Naive thymus-derived CD4-positive, alpha-beta T cell (primary cell): ENCODE measurements around the gene CHPT1. TPM values are rescaled to one million over a fixed set of nuclear protein-coding genes. Genes with fewer than 3 reads are reported as not detected.

Experiments used
- ATAC-seq: fragments of 150-1000 bp; cut with Tn5 transposase; 2 replicates; pipeline ENCODE4 v1.10.0; 2021; ENCODE audit warnings: mild to moderate bottlenecking, moderate library complexity
- CTCF ChIA-PET: fragments of 350-600 bp; sonication (Branson Sonifier 250); formaldehyde crosslinking; loops from one replicate; lab custom pipeline; 2021; ENCODE audit warnings: antibody characterized with exemption; lab: Charles Lee
- POLR2A ChIA-PET: fragments of 350-600 bp; sonication (Branson Sonifier 250); formaldehyde crosslinking; loops from one replicate; lab custom pipeline; 2021; ENCODE audit warnings: antibody characterized with exemption, inconsistent platforms; lab: Charles Lee
- DNase-seq, 9 donors: peaks; one replicate each; pipeline versions ENCODE4 v3.0.0 to v3.0.0-alpha.2; 2020 to 2022; ENCODE audit warnings: mixed read lengths in 1 of 9
- H3K27ac ChIP-seq: one replicate; pipeline ENCODE4 v1.7.0; 2013; ENCODE audit warnings: mild to moderate bottlenecking, low read depth, low read length, moderate library complexity
- H3K27me3 ChIP-seq, 2 donors: one replicate each; pipeline ENCODE4 v1.7.0; 2013; ENCODE audit warnings: low read length in 2 of 2, mild to moderate bottlenecking in 2 of 2, moderate library complexity in 2 of 2; ENCODE audit not compliant: control insufficient read depth in 2 of 2, insufficient read depth in 2 of 2
- H3K36me3 ChIP-seq, 3 experiments: 1 replicate in 2 of 3; 2 replicates in 1 of 3; pipeline ENCODE4 v1.7.0; 2013; ENCODE audit warnings: low read length in 3 of 3, mild to moderate bottlenecking in 3 of 3, moderate library complexity in 1 of 3; ENCODE audit not compliant: insufficient read depth in 3 of 3, control insufficient read depth in 2 of 3
- H3K4me1 ChIP-seq, 2 donors: one replicate each; pipeline ENCODE4 v1.7.0; 2013; ENCODE audit warnings: low read length in 2 of 2, mild to moderate bottlenecking in 2 of 2, moderate library complexity in 1 of 2; ENCODE audit not compliant: control insufficient read depth in 2 of 2, insufficient read depth in 2 of 2
- H3K4me3 ChIP-seq: 2 replicates; pipeline ENCODE4 v1.7.0; 2013; ENCODE audit warnings: mild to moderate bottlenecking, low read length
- H3K9me3 ChIP-seq, 3 experiments: 1 replicate in 2 of 3; 2 replicates in 1 of 3; pipeline ENCODE4 v1.7.0; 2013; ENCODE audit warnings: low read length in 3 of 3; ENCODE audit not compliant: control insufficient read depth in 2 of 3
- H3K27ac Mint-ChIP-seq, 9 donors: one replicate each; pipeline ENCODE4 v1.8.0; 2020 to 2022; ENCODE audit warnings: mixed read lengths in 9 of 9, mild to moderate bottlenecking in 8 of 9, moderate library complexity in 5 of 9, inconsistent platforms in 2 of 9
- H3K27me3 Mint-ChIP-seq, 5 donors: one replicate each; pipeline ENCODE4 v1.8.0; 2021 to 2022; ENCODE audit warnings: mixed read lengths in 5 of 5, mild to moderate bottlenecking in 1 of 5
- H3K36me3 Mint-ChIP-seq, 5 donors: one replicate each; pipeline ENCODE4 v1.8.0; 2020 to 2022; ENCODE audit warnings: mixed read lengths in 5 of 5, mild to moderate bottlenecking in 3 of 5, inconsistent platforms in 1 of 5
- H3K4me1 Mint-ChIP-seq, 7 donors: one replicate each; pipeline ENCODE4 v1.8.0; 2020 to 2022; ENCODE audit warnings: mixed read lengths in 7 of 7, mild to moderate bottlenecking in 3 of 7, inconsistent platforms in 1 of 7
- H3K4me3 Mint-ChIP-seq, 10 donors: one replicate each; pipeline ENCODE4 v1.8.0; 2020 to 2022; ENCODE audit warnings: mild to moderate bottlenecking in 10 of 10, mixed read lengths in 10 of 10, moderate library complexity in 6 of 10, inconsistent platforms in 2 of 10
- H3K9me3 Mint-ChIP-seq, 11 donors: one replicate each; pipeline ENCODE4 v1.8.0; 2020 to 2022; ENCODE audit warnings: mixed read lengths in 11 of 11, mild to moderate bottlenecking in 4 of 11, inconsistent platforms in 1 of 11, moderate library complexity in 1 of 11
- intact Hi-C, 2 donors: fragments of 100-400 bp; cut with micrococcal nuclease; formaldehyde crosslinking; loops; one replicate each; pipeline ENCODE4 v1.15.1; 2023
- polyA plus RNA-seq, 2 donors: library from polyadenylated mRNA; unstranded; fragments of 300-500 nt; fragmentation: Illumina TruSeq; gene quantifications; one replicate each; pipeline ENCODE4 v1.2.3, GENCODE V29; 2021
- total RNA-seq, 6 experiments: library from RNA in 5 of 6; stranded (reverse) in 5 of 6; gene quantifications; 1 replicate in 5 of 6; 2 replicates in 1 of 6; pipeline ENCODE4 v1.2.3 and lab custom pipeline; 2021 to 2026

The CHPT1 gene
- total RNA-seq (10 to 100 TPM in 3 of 5 experiments, 1 to 10 TPM in 2; 6.5 to 22.6 (median 14.5) TPM), polyA plus RNA-seq (10 to 100 TPM in 1 of 2 donors, 1 to 10 TPM in 1; 9.4 to 22.9 TPM), total RNA-seq (lab: John Stamatoyannopoulos, UW) (13.2 reads per million, percentile 41 among the genes with 10 or more reads in this experiment)

GRCh38 chr12:101697197-101697929, at the start of gene CHPT1:
CHPT1 (plus strand) TSS chr12:101697640; CDS start chr12:101697862, 222 bp downstream.
- CTCF ChIA-PET = no interaction called here
- Histone ChIP-seq H3K9me3 (no peaks in the 10 kb centered on the region), H3K36me3 (peaks cover 0 to 6% (median 0%) of the 10 kb centered on the region in 3 experiments), H3K27me3 (no peaks in the 10 kb centered on the region), H3K27ac (peak within 1 kb of the TSS; percentile 70), H3K4me1 (peaks cover 4 to 14% of the 10 kb centered on the region in 2 donors), H3K4me3 (peak within 1 kb of the TSS; percentile 88)
- Mint-ChIP-seq H3K27ac (peak within 1 kb of the TSS; percentile 66 to 93 (median 90)), H3K9me3 (no peaks in the 10 kb centered on the region), H3K36me3 (no peaks in the 10 kb centered on the region), H3K4me1 (peaks cover 17 to 61% (median 53%) of the 10 kb centered on the region in 7 donors), H3K4me3 (peak within 1 kb of the TSS; percentile 92 to 95 (median 94)), H3K27me3 (peaks cover 0 to 23% (median 0%) of the 10 kb centered on the region in 5 donors)
- POLR2A ChIA-PET = interaction anchor here (0.9 kb wide), 1 partner anchor 133 kb away, joined by 3 read pairs; no protein-coding TSS in a partner anchor
- intact Hi-C loops = loop anchor here (1.0 to 5.0 kb wide), 9 partner anchors 27 to 1555 kb away; partner anchors contain the start of genes ARL1 (in 2 of the 2), BLTP3B (in 1 of the 2) and UTP20 (in 1 of the 2)
- peak; percentile 40 to 75 (median 58) for DNase-seq
- ATAC-seq = peak; percentile 82

GRCh38 chr12:101647711-101648110, 49.7 kb upstream of the CHPT1 start:
- DNase-seq (no peak), ATAC-seq (no peak)
- intact Hi-C loops = no loop called here
- H3K27ac Mint-ChIP-seq = no peak overlapping the region
- no peak overlapping the region for H3K27ac ChIP-seq
- H3K27me3 ChIP-seq = peaks cover 0 to 1% of the 10 kb centered on the region in 2 donors
- POLR2A ChIA-PET = no interaction called here
- CTCF ChIA-PET = no interaction called here
- H3K36me3 ChIP-seq = no peaks in the 10 kb centered on the region
- H3K4me3 Mint-ChIP-seq = no peak overlapping the region
- H3K4me3 ChIP-seq = no peak overlapping the region
- no peaks in the 10 kb centered on the region for H3K36me3 Mint-ChIP-seq
- no peaks in the 10 kb centered on the region for H3K9me3 Mint-ChIP-seq
- peaks cover 0 to 3% (median 0%) of the 10 kb centered on the region in 7 donors for H3K4me1 Mint-ChIP-seq
- no peaks in the 10 kb centered on the region for H3K4me1 ChIP-seq
- H3K9me3 ChIP-seq = no peaks in the 10 kb centered on the region
- H3K27me3 Mint-ChIP-seq = peaks cover 15 to 28% (median 21%) of the 10 kb centered on the region in 5 donors

GRCh38 chr12:101648195-101648594, 49.2 kb upstream of the CHPT1 start:
- H3K4me1 Mint-ChIP-seq = peaks cover 0 to 3% (median 0%) of the 10 kb centered on the region in 7 donors
- DNase-seq (no peak), ATAC-seq (no peak)
- no peak overlapping the region for H3K4me3 Mint-ChIP-seq
- peaks cover 10 to 32% (median 19%) of the 10 kb centered on the region in 5 donors for H3K27me3 Mint-ChIP-seq
- intact Hi-C loops = no loop called here
- H3K36me3 Mint-ChIP-seq = no peaks in the 10 kb centered on the region
- POLR2A ChIA-PET = no interaction called here
- no peak overlapping the region for H3K27ac ChIP-seq
- no peaks in the 10 kb centered on the region for H3K4me1 ChIP-seq
- H3K9me3 ChIP-seq = no peaks in the 10 kb centered on the region
- no peaks in the 10 kb centered on the region for H3K27me3 ChIP-seq
- H3K4me3 ChIP-seq = no peak overlapping the region
- no peak overlapping the region for H3K27ac Mint-ChIP-seq
- CTCF ChIA-PET = no interaction called here
- no peaks in the 10 kb centered on the region for H3K36me3 ChIP-seq
- H3K9me3 Mint-ChIP-seq = no peaks in the 10 kb centered on the region

- no peaks in the 10 kb centered on the region for H3K4me1 ChIP-seq
- no peak overlapping the region for H3K27ac ChIP-seq
- no peaks in the 10 kb centered on the region for H3K27me3 ChIP-seq
- H3K9me3 ChIP-seq = no peaks in the 10 kb centered on the region
- CTCF ChIA-PET = no interaction called here
- Mint-ChIP-seq H3K4me3 (no peak overlapping the region), H3K27ac (no peak overlapping the region), H3K36me3 (no peaks in the 10 kb centered on the region), H3K9me3 (no peaks in the 10 kb centered on the region), H3K4me1 (peaks cover 0 to 3% (median 0%) of the 10 kb centered on the region in 7 donors), H3K27me3 (peaks cover 14 to 33% (median 24%) of the 10 kb centered on the region in 5 donors)
- H3K36me3 ChIP-seq = no peaks in the 10 kb centered on the region
- no peak for DNase-seq
- ATAC-seq = no peak
- POLR2A ChIA-PET = no interaction called here
- intact Hi-C loops = no loop called here
- no peak overlapping the region for H3K4me3 ChIP-seq
Measured at GRCh38 chr12:101650346-101651117, 46.9 kb upstream of the CHPT1 start.

- Mint-ChIP-seq H3K4me1 (no peaks in the 10 kb centered on the region), H3K27me3 (peaks cover 14 to 33% (median 28%) of the 10 kb centered on the region in 5 donors), H3K4me3 (no peak overlapping the region), H3K27ac (no peak overlapping the region), H3K36me3 (no peaks in the 10 kb centered on the region), H3K9me3 (no peaks in the 10 kb centered on the region)
- Histone ChIP-seq H3K27me3 (no peaks in the 10 kb centered on the region), H3K27ac (no peak overlapping the region), H3K36me3 (no peaks in the 10 kb centered on the region), H3K9me3 (no peaks in the 10 kb centered on the region), H3K4me3 (no peak overlapping the region), H3K4me1 (no peaks in the 10 kb centered on the region)
- no peak for ATAC-seq
- intact Hi-C loops = no loop called here
- POLR2A ChIA-PET = no interaction called here
- CTCF ChIA-PET = no interaction called here
- DNase-seq = no peak
Measured at GRCh38 chr12:101653030-101653429, 44.4 kb upstream of the CHPT1 start.

- no peaks in the 10 kb centered on the region for H3K36me3 Mint-ChIP-seq
- no peaks in the 10 kb centered on the region for H3K9me3 ChIP-seq
- H3K27ac ChIP-seq = no peak overlapping the region
- H3K4me1 Mint-ChIP-seq = no peaks in the 10 kb centered on the region
- peaks cover 14 to 33% (median 28%) of the 10 kb centered on the region in 5 donors for H3K27me3 Mint-ChIP-seq
- ChIA-PET POLR2A (no interaction called here), CTCF (no interaction called here)
- H3K27ac Mint-ChIP-seq = no peak overlapping the region
- H3K4me3 Mint-ChIP-seq = no peak overlapping the region
- H3K36me3 ChIP-seq = no peaks in the 10 kb centered on the region
- H3K4me3 ChIP-seq = no peak overlapping the region
- no peaks in the 10 kb centered on the region for H3K4me1 ChIP-seq
- H3K27me3 ChIP-seq = no peaks in the 10 kb centered on the region
- no peak for DNase-seq
- intact Hi-C loops = no loop called here
- H3K9me3 Mint-ChIP-seq = no peaks in the 10 kb centered on the region
- no peak for ATAC-seq
Measured at GRCh38 chr12:101653503-101653902, 43.9 kb upstream of the CHPT1 start.
